GM11168 (cell line): ENCODE data around the gene OR10H4.
"Not testable (repeated sequence)": the region's sequence is repeated elsewhere in the genome, so short reads cannot be mapped to it uniquely, and the experiment has no call there.

ENCODE experiments used
- in situ Hi-C: fragments of 300-500 bp; cut with MboI; formaldehyde crosslinking; loops from one replicate; pipeline ENCODE4 v1.12.0; 2022; ENCODE audit warnings: low sequenced_read_pairs; ENCODE audit not compliant: unreplicated experiment

Gene OR10H4, protein sequence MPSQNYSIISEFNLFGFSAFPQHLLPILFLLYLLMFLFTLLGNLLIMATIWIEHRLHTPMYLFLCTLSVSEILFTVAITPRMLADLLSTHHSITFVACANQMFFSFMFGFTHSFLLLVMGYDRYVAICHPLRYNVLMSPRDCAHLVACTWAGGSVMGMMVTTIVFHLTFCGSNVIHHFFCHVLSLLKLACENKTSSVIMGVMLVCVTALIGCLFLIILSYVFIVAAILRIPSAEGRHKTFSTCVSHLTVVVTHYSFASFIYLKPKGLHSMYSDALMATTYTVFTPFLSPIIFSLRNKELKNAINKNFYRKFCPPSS

DNA sequence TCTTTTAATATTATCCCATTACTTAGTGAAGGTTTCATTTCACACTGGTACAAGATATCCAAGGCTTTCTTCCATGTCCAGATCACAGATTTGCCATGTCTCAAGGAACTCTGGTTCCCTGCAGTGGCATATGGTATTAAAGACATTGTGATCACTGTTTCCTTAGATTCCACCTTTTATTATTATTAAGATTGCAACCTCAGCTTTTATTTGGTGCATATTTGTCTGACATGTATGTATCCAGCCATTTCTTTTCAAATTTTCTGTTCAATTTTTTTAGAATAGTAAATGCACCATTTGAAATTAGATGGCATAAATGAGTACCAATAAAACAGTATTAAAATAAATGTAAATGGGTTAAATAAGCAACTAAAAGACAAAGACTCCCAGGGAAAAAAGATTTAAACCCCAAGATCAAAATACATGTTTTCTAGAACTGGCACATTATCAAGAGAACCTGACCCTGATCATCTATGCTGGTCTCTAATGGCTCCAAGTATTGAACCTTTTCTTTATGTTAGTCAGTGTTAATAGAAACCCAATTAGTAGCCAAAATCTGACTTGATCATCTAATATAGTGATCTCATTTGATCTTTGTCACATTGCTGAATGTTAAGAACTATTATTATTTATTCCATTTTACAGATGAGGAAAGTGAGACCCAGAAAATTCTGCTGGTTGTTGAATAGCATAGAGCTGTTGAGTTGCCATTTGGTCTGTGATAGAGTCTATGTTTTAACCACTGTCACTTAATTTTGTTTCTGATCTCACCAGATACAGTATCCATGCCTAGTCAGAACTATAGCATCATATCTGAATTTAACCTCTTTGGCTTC is at the start of gene OR10H4:
Gene OR10H4, plus strand, starts transcription at position 786 of the 836 bp plus-strand sequence. Its CDS starts 0 bp downstream, at position 786.
- in situ Hi-C loops = no loop called here

DNA sequence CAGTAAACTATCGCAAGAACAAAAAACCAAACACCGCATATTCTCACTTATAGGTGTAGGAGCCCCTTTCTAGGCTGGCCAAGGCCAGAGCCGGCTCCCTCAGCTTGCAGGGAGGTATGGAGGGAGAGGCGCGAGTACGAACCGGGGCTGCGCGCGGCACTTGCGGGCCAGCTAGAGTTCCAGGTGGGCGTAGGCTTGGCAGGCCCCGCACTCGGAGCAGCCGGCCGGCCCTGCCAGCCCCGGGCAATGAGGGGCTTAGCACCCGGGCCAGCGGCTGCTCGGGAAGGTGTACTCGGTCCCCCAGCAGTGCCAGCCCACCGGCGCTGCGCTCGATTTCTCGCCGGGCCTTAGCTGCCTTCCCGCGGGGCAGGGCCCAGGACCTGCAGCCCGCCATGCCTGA is 49.2 kb upstream of the OR10H4 start:
- in situ Hi-C loops = not testable (repeated sequence)

DNA sequence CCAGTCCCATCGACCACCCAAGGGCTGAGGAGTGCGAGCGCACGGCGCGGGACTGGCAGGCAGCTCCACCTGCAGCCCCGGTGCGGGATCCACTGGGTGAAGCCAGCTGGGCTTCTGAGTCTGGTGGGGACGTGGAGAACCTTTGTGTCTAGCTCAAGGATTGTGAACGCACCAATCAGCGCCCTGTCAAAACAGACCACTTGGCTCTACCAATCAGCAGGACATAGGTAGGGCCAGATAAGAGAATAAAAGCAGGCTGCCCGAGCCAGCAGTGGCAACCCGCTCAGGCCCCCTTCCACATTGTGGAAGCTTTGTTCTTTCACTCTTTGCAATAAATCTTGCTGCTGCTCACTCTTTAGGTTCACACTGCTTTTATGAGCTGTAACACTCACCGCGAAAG is 48.8 kb upstream of the OR10H4 start:
- in situ Hi-C loops = not testable (repeated sequence)

DNA sequence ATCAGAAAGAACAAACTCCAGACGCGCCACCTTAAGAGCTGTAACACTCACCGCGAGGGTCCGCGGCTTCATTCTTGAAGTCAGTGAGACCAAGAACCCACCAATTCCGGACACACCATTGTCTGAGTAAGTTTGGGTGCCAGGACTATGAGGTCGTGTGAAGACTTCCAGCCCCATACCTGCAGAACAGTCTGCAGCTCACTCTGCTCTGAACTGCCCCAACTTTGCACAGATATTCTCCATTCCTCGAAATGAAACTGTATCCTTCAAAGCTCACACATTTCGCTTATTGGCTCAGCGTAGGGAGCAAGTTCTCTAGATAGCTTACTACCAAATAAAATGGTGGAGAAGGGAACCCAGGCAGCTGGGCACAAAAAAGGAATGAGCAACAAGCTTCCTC is 48.3 kb upstream of the OR10H4 start:
- in situ Hi-C loops = no loop called here

DNA sequence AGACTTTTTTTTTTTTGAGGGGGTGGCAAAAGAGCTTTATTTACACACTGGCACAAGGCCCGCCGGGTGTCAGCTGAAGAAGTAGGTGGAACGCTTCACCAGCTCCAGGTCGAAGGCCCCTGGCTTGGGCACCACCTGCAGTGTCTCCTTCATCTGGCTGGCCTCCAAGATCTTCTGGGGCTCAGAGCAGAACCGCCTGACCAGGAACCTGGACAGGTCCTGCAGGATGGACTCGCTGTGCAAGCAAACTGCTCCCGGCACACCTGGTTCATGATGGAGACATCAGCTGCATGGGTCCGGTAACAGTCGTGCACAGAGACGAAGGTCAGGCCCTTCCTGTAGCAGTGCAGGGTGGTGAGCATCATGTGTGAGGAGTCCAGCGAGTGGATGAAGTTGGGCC is 46.6 kb upstream of the OR10H4 start:
- in situ Hi-C loops = no loop called here

DNA sequence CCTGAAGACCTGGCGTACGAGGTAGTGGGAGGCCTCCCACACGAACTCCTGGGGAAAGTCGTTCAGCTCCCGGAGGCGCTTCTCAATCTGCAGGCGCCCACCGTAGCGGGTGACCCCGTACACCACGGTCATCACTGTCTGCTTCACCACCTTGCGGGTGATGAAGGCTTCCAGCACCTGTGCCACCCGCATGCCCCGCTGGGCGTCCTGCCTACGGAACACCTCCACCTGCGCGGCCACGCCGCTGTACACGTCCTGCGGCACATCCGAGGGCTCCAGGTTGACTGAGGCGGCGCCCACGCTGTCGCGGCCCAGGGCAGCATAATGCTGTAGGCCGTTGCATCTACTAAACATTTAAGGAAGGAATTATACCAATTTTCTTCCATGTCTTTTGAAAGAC is 45.9 kb upstream of the OR10H4 start:
- in situ Hi-C loops = not testable (repeated sequence)

DNA sequence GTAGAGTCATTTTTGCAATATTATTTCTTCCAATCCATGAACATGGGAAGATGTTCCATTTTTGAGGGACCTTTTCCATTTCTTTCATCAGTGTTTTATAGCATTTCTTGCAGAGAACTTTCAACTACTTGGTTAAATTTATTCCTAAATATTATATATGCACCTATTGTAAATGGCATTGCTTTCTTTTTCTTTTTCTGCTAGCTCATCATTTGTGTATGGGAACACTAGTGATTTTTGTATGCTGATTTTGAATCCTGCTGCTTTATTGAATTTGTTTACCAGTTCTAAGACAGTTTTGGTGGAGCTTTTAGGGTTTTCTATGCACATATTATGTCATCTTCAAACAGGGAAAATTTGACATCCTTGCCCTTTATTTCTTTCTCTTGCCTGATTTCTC is 43.8 kb upstream of the OR10H4 start:
- in situ Hi-C loops = no loop called here

DNA sequence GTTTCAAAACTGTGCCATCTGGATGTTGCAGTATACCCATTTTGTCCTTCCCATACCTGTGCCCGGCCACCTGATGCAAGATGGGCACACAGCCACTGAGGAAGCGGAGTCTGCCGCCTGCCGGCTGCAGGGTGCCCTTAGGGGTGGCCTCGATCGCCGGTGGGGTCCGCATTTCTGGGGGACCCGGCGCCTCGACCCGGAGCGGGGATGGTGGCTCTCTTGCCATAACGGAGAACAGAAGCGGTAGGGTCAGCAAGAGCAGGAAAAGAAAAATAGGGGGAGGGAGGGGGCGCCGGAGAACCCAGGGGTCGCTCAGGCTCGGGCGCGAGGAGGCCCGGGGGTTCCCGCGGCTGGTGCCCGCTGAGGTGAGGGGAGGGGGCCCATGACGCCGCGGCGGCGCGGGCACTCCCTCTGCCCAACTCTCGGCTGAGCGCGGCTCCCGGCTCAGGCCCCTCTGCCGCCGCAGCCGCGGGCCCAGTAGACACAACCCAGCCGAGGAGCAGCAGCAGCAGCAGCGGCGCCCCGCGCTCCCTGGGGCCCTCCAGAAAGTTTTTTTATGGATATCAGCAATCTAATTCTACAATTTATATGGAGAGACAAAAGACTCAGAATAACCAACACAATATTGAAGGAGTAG is 37.1 kb upstream of the OR10H4 start:
- in situ Hi-C loops = no loop called here

DNA sequence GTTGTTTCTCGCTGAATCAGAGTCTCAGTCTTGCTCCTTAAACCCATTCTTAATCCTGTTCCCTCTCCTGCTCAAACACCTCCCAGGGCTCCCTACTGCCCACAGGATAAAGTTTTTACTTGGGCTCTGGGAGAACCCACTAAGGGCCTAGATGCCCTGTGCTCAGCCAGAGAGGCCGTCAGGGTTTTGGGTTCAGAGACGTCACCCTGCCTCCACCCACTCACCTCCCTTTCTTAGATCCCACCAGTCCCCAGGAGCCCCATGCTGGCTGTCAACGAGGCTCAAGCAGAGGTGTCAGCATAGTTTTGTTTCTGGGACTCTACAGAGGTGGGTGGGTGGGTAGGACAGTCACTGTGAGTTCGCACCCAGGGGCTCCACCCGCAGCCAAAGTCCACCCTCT is 35.4 kb upstream of the OR10H4 start:
- in situ Hi-C loops = no loop called here

DNA sequence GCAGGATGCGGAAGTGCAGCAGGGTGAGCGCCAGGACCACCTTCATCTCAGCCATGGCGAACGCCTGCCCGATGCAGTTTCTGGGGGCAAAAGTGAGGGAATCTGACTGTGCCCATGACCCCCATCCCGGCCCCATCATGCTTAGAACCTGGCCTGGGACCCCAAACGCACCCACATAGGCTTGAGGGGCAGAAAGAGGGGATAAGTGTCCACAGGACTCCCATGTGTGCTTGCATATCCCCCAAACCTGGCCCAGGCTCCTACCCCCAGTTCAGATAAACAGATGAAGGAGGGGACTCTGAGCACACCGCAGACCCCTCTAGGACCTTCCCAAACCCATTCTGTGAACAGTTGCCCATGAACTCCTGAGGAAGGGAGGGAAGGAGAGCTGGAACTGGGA is 35.0 kb upstream of the OR10H4 start:
- in situ Hi-C loops = no loop called here

DNA sequence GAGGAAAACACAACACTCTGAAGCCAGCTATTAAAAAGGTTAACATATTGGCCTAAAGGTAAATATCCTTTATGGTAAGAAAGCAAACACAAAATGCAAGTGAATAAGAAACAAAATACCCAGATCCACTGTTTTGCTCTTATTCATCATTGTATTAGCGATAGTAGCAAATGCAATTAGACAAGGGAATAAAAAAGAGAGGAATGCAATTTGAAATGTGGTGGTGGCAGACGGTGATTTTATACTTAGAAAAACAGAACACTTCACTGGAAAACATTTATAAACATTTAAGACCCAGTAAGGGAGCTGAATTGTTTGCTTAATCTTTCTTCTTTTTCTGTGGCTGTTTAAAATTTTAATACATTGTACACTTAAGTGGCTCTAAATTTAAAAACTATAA is 33.7 kb upstream of the OR10H4 start:
- in situ Hi-C loops = no loop called here

DNA sequence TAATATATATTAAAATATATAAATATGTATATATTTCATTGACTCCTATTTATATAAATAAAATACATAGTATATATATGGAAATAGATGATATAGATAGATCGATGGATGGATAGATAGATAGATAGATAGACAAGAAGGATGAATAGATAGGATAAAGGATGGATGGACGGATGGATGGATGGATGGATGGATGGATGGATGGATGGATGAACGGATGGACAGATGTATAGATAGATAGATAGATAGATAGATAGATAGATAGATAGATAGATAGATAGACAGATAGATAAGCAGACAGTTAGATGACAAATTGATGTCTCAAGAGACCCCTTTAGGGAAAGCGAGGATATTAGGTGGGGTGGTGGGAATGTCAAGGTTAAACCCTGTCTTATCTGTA is 29.6 kb upstream of the OR10H4 start:
- in situ Hi-C loops = no loop called here

DNA sequence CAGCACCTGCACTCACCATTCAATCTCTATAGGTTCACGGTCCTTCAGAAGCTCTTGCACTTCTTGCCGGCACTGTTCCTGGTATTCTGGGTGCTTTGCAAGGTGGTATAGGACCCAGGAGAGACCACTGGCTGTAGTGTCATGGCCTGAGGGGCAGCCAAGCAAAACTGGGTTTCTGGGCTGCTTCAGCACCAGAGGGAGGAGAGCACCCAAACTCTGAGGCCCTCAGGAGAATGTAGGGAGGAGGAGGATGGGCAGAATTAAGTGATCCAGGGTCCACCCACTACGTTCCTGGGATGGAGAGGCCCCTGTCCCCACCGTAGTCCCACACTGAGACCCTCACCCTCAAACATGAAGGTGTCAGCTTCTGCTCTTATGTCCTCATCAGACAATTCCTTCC is 26.8 kb upstream of the OR10H4 start:
- in situ Hi-C loops = no loop called here

DNA sequence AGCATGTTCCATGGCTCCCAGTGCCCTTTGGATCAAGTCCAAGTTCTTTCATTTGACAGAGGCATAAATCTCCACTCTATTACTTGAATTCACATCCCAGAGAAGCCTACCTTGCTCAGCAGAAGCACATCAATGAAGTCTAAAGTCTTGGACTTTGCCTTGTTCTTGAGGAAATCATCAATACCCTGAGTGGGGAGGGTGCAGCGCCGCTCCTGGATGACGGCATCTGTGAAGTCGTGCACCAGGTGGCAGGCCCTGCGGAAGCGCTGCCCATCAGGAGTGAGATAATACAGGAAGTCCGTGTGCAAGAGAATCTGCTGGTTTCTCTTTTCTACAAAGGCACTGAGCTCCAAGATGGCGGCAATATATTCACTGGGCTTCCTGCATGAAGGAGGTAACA is 25.1 kb upstream of the OR10H4 start:
- in situ Hi-C loops = no loop called here

DNA sequence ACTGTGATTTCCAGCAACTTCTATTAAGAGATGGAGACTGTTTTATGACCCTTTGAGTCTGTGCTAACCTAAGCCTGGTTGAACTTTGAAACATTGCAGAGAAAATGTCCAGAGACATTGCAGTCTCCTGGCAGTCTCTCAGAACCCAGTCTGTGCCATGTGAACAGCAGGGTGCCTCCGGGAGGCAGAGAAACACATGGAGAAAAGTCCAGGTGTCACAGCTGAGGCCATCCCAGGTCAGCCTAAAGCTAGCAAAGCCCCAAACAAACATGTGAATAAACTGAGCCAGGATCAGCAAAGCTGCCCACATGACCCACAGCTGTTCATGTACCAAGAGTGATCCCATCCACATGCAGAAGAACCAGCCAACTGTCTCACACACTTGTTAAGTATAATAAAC is 22.3 kb upstream of the OR10H4 start:
- in situ Hi-C loops = no loop called here

DNA sequence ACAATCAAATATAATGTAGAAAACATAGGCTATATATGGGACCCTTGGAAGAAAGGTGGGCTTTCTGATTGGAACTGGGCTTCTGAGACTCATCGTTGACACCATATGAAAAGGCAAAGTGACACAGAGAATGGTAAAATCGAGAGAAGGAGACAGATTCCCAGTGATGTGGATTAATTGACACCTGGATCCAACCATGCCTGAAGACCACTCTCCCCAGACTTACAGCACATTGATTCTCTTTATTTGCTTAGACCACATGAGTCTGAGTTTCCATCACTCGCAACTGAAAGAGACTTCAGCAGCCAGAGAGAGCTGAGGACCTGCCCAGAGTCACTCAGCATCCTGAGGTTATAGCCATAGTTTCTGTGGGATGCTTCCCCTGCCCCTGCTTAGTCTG is 20.5 kb upstream of the OR10H4 start:
- in situ Hi-C loops = no loop called here

DNA sequence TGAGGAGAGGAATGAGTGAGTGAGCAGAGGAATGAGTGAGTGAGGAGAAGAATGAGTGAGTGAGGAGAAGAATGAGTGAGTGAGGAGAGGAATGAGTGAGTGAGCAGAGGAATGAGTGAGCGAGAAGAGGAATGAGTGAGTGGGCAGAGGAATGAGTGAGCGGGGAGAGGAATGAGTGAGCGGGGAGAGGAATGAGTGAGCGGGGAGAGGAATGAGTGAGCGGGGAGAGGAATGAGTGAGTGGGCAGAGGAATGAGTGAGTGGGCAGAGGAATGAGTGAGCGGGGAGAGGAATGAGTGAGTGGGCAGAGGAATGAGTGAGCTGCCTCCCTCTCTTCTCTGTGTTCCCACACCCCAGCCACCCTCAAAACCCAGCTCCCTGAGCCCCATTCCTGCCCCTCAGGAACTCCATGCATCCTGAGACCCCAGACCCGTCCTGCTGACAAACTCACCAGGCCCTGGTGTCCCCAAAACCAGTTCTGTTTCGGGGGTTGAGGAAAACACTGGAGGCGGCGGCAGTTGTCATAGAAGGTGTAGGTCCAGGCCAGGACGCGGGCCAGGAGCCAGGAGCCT is 15.0 kb upstream of the OR10H4 start:
- in situ Hi-C loops = not testable (repeated sequence)

DNA sequence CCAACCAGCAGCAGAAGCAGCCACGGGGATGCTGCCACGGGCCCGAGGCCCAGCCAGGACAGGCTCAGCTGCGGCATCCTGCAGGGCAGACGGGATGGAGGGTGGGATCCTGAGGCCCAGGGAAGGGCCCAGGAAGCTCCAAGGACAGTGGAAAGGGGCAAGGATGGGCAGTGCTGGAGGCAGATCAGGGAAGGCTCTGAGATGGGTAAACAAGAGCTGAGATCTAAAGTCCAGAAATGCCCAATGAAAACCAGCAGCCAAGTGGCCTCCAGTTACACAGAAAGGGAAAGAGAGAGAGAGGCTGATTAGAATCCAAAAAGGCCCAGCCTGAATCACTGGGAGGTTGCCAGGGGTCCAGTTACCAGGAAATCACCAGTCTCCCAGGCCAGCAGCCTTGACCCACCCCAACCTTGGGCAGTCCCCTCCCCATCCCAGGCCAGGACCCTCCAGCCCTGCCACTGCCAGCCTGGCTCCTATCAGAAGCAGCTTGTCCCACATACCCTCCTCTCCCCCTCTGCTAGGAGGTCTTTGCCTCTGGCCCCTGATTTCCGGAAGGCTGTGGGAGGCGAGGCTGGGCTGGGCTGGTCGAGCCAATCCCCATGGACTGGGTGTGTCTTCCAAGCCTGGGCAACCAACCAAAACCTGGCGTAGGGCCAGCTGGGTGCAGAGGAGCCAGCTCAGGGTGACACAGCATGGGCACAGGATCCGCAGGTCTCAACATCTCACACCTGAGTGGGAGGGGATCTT is 14.3 kb upstream of the OR10H4 start, which contains the start of gene CYP4F11:
Gene CYP4F11, minus strand, starts transcription at position 198 of the 747 bp plus-strand sequence. Its CDS starts 121 bp downstream, at position 77.
- in situ Hi-C loops = no loop called here

DNA sequence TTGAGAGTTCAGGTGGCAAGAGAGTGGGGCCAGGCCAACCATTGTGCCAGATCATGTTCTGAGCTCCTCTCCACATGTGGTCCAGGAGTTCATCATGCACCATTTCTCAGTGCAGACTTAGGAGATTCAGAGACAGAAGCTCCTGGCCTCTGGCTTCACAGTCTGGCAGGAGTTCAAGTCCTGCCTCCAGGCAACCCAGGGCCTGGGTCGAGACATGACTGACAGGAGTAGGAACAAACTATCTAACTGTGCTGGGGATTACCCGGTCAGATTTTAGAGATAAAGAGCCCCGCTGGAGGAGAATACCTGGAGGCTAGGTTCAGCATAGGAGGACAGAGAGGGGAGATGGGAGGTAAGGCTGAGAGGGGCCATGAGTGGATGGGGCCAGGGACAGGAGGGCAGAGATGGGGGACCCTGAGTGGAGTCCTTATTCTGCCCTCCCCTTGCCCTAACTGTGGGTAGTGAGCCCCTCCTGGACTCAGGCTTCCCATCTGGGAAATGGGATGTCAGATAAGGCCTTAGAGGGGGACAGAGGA is 13.6 kb upstream of the OR10H4 start:
- in situ Hi-C loops = no loop called here

DNA sequence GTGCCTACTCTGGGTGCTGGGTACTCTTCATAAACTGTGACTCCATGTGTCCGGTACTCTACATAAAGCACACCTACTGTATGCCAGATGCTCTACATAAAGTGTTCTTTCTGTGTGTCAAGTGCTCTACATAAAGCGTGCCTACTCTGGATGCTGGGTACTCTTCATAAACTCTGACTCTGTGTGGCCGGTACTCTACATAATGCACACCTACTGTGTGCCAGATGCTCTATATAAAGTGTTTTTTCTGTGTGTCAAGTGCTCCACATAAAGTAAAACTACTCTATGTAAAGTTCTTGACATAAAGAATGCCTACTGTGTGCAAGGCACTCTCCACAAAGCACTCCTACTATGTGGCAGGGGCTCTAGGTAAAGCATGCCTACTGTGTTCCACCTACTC is 12.6 kb upstream of the OR10H4 start:
- in situ Hi-C loops = no loop called here
